Measurements from ENCODE around the gene GALNT2. TPM values are rescaled to one million over a fixed set of nuclear protein-coding genes. Genes with fewer than 3 reads are reported as not detected.

GALNT2 gene
- total and polyA plus RNA-seq, 9 of the 15 experiments (the other 6 are each of a cell fraction or from before 2014, with no cell fraction given), result 1.6 to 106 (median 51.9) TPM

- TF ChIP-seq ZNF174 (CRISPR knock-in tag; IDR thresholded peaks at IDR 0.05), result no peak
- TF ChIP-seq L3MBTL2 (IDR thresholded peaks at IDR 0.05), result peak; percentile 50; the same call in 1 of the 2 replicates
- TF ChIP-seq NFE2 (IDR thresholded peaks at IDR 0.05; ENCODE audit: low read depth), result peak; percentile 69; the same call in 1 of the 2 replicates
- TF ChIP-seq, protein P1, sequence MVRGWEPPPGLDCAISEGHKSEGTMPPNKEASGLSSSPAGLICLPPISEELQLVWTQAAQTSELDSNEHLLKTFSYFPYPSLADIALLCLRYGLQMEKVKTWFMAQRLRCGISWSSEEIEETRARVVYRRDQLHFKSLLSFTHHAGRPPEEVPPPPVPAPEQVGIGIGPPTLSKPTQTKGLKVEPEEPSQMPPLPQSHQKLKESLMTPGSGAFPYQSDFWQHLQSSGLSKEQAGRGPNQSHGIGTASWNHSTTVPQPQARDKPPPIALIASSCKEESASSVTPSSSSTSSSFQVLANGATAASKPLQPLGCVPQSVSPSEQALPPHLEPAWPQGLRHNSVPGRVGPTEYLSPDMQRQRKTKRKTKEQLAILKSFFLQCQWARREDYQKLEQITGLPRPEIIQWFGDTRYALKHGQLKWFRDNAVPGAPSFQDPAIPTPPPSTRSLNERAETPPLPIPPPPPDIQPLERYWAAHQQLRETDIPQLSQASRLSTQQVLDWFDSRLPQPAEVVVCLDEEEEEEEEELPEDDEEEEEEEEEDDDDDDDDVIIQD (CRISPR knock-in tag; IDR thresholded peaks at IDR 0.05), result no peak
- TF ChIP-seq TAF7 (tag; IDR thresholded peaks at IDR 0.05), result no peak
- peak in 1 of 2 experiments; percentile 14; a peak in 1 of 4 replicates for TF ChIP-seq NRF1 (conservative IDR thresholded peaks at IDR 0.05 in 1 of 2, IDR thresholded peaks at IDR 0.05 in 1 of 2)
- no peak for TF ChIP-seq NFIX (CRISPR knock-in tag; IDR thresholded peaks at IDR 0.05; ENCODE audit: low read depth)
- TF ChIP-seq, protein P2, sequence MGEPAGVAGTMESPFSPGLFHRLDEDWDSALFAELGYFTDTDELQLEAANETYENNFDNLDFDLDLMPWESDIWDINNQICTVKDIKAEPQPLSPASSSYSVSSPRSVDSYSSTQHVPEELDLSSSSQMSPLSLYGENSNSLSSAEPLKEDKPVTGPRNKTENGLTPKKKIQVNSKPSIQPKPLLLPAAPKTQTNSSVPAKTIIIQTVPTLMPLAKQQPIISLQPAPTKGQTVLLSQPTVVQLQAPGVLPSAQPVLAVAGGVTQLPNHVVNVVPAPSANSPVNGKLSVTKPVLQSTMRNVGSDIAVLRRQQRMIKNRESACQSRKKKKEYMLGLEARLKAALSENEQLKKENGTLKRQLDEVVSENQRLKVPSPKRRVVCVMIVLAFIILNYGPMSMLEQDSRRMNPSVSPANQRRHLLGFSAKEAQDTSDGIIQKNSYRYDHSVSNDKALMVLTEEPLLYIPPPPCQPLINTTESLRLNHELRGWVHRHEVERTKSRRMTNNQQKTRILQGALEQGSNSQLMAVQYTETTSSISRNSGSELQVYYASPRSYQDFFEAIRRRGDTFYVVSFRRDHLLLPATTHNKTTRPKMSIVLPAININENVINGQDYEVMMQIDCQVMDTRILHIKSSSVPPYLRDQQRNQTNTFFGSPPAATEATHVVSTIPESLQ (CRISPR knock-in tag; IDR thresholded peaks at IDR 0.05), result no peak
- TF ChIP-seq HDAC1 (IDR thresholded peaks at IDR 0.05), result 0 out of 4 replicates have a peak, but pooled peaks of 1 of the 2 experiments have one; percentile 31
- peak; percentile 99 for TF ChIP-seq TOE1 (IDR thresholded peaks at IDR 0.05; ENCODE audit: borderline replicate concordance)
- no peak for TF ChIP-seq TOE1 (CRISPR knock-in tag; IDR thresholded peaks at IDR 0.05; ENCODE audit: borderline replicate concordance, low read depth)
- 0 out of 2 replicates have a peak, but pooled peaks have one; percentile 26 for TF ChIP-seq ZBTB33 (CRISPR knock-in tag; IDR thresholded peaks at IDR 0.05)
- TF ChIP-seq ELF1 (tag; IDR thresholded peaks at IDR 0.05), result peak; percentile 80
- TF ChIP-seq SETDB1 (IDR thresholded peaks at IDR 0.05; ENCODE audit: low read length), result no peak
- TF ChIP-seq, protein P3, sequence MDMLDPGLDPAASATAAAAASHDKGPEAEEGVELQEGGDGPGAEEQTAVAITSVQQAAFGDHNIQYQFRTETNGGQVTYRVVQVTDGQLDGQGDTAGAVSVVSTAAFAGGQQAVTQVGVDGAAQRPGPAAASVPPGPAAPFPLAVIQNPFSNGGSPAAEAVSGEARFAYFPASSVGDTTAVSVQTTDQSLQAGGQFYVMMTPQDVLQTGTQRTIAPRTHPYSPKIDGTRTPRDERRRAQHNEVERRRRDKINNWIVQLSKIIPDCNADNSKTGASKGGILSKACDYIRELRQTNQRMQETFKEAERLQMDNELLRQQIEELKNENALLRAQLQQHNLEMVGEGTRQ (CRISPR knock-in tag; IDR thresholded peaks at IDR 0.05), result peak; percentile 79
- TF ChIP-seq, protein P4, sequence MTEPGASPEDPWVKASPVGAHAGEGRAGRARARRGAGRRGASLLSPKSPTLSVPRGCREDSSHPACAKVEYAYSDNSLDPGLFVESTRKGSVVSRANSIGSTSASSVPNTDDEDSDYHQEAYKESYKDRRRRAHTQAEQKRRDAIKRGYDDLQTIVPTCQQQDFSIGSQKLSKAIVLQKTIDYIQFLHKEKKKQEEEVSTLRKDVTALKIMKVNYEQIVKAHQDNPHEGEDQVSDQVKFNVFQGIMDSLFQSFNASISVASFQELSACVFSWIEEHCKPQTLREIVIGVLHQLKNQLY (CRISPR knock-in tag; conservative IDR thresholded peaks at IDR 0.05), result no peak
- peak; percentile 36; the same call in 1 of the 2 replicates for TF ChIP-seq SMARCE1 (IDR thresholded peaks at IDR 0.05)
- TF ChIP-seq CBFA2T2 (conservative IDR thresholded peaks at IDR 0.05), result peak; percentile 89
- TF ChIP-seq SUPT5H (IDR thresholded peaks at IDR 0.05), result no peak
- TF ChIP-seq JUND (IDR thresholded peaks at IDR 0.05; ENCODE audit: borderline replicate concordance, low read depth, low read length), result peak; percentile 84; the same call in 1 of the 2 replicates
- TF ChIP-seq JUND (tag; IDR thresholded peaks at IDR 0.05; ENCODE audit: borderline replicate concordance, low read depth, low read length), result peak; percentile 70; the same call in 1 of the 3 replicates
Observed at GRCh38 chr1:230191079-230191804, 124.2 kb downstream of the GALNT2 start (continued).

All from K562 (cell line).